Parathyroid adenoma (tissue), 2 donors: ENCODE data around the gene RADIL.

Source experiments
- H2AFZ ChIP-seq: fragments of 300-600 bp; sonication (generic); one replicate; pipeline ENCODE4 v1.7.0; 2017; ENCODE audit warnings: antibody characterized with exemption, mild to moderate bottlenecking
- H3K27ac ChIP-seq: fragments of 300-600 bp; sonication (generic); one replicate; pipeline ENCODE4 v1.7.0; 2017
- H3K27me3 ChIP-seq: fragments of 300-600 bp; sonication (generic); one replicate; pipeline ENCODE4 v1.7.0; 2017; ENCODE audit warnings: low read length; ENCODE audit not compliant: control insufficient read depth, insufficient read depth
- H3K36me3 ChIP-seq: fragments of 300-600 bp; sonication (generic); one replicate; pipeline ENCODE4 v1.7.0; 2017; ENCODE audit warnings: low read length; ENCODE audit not compliant: control insufficient read depth, insufficient read depth
- H3K4me1 ChIP-seq: fragments of 300-600 bp; sonication (generic); one replicate; pipeline ENCODE4 v1.7.0; 2017; ENCODE audit warnings: control low read depth
- H3K4me2 ChIP-seq: fragments of 300-600 bp; sonication (generic); one replicate; pipeline ENCODE4 v1.7.0; 2017; ENCODE audit warnings: low read length
- H3K4me3 ChIP-seq: fragments of 300-600 bp; sonication (generic); one replicate; pipeline ENCODE4 v1.7.0; 2017; ENCODE audit warnings: low read depth, low read length
- H3K79me2 ChIP-seq: fragments of 300-600 bp; sonication (generic); one replicate; pipeline ENCODE4 v1.7.0; 2017; ENCODE audit warnings: control low read depth
- H3K9ac ChIP-seq: fragments of 300-600 bp; sonication (generic); one replicate; pipeline ENCODE4 v1.7.0; 2017; ENCODE audit warnings: mild to moderate bottlenecking
- H3K9me3 ChIP-seq: fragments of 300-600 bp; sonication (generic); one replicate; pipeline ENCODE4 v1.7.0; 2017; ENCODE audit warnings: low read length; ENCODE audit not compliant: control insufficient read depth
- CTCF ChIP-seq: fragments of 300-600 bp; sonication (generic); IDR thresholded peaks from one replicate; pipeline ENCODE4 v1.7.0; 2017; ENCODE audit warnings: antibody characterized with exemption, mild to moderate bottlenecking
- donor health status: primary hyperparathyroidism.

Gene RADIL

GRCh38 chr7:4790078-4790465 is 93.4 kb downstream of the RADIL start:
- no peak overlapping the region for H3K4me2 ChIP-seq
- H3K9ac ChIP-seq, result no peak overlapping the region
- no peaks in the 10 kb centered on the region for H3K9me3 ChIP-seq
- H2AFZ ChIP-seq, result no peak overlapping the region
- H3K27ac ChIP-seq, result no peak overlapping the region
- H3K79me2 ChIP-seq, result no peaks in the 10 kb centered on the region
- TF ChIP-seq CTCF, result no peak
- H3K4me3 ChIP-seq, result no peak overlapping the region
- no peaks in the 10 kb centered on the region for H3K27me3 ChIP-seq
- no peaks in the 10 kb centered on the region for H3K36me3 ChIP-seq
- no peaks in the 10 kb centered on the region for H3K4me1 ChIP-seq

DNA sequence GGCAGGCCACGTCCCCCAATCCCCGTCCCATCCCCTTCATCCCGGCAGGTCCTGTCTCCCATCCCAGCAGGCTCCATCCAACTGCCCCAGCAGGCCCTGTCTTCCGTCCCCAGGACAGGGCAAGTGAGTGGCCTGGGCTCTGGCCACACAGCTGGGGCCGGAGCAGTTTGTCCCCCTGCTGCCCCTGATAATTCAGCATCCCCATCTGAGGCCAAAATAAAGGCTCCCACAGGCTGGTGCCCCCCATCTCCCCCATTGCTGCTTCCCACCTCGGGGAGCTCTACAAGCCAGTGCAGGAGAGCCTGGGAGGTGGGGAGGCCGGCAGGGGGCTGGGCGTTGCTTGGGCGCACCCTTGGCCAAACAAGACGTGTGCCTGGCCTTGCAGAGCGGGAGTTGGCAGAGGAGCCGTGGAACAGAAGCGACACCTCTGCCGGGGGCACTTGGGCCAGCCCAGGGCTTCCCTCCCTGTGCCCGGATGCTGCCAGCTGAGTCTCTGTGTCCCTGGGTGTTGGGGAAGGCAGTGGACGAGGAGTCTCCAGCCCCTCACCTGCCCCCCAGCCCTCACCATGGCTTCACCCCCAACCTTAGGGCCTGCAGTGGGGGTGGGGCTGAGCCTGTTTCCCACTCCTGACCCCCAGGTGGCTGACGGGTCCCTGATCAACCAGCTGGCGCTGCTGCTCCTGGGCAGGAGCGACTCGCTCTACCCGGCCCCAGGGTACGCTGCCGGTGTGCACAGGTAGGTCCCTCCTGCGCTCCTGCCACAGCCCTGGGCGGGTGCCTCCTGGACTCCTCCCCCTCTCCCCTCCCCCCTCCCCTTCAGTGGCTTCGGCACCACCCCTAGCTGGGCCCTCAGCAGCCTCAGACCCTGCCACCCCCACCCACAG is 94.1 kb downstream of the RADIL start:
- H3K9me3 ChIP-seq, result no peaks in the 10 kb centered on the region

GRCh38 chr7:4788627-4789189 is 94.8 kb downstream of the RADIL start:
- Histone ChIP-seq H3K4me3 (no peak overlapping the region), H3K9ac (no peak overlapping the region), H3K4me2 (no peak overlapping the region), H3K9me3 (no peaks in the 10 kb centered on the region), H2AFZ (no peak overlapping the region), H3K36me3 (no peaks in the 10 kb centered on the region), H3K79me2 (no peaks in the 10 kb centered on the region), H3K27ac (no peak overlapping the region), H3K27me3 (no peaks in the 10 kb centered on the region), H3K4me1 (no peaks in the 10 kb centered on the region)
- TF ChIP-seq CTCF, result no peak

More for the DNA sequence above, 94.1 kb downstream of the RADIL start:
- TF ChIP-seq CTCF, result no peak
- no peak overlapping the region for H3K4me3 ChIP-seq
- no peak overlapping the region for H3K9ac ChIP-seq
- no peak overlapping the region for H2AFZ ChIP-seq
- no peaks in the 10 kb centered on the region for H3K4me1 ChIP-seq
- no peaks in the 10 kb centered on the region for H3K36me3 ChIP-seq
- H3K27ac ChIP-seq, result no peak overlapping the region
- no peaks in the 10 kb centered on the region for H3K79me2 ChIP-seq
- no peaks in the 10 kb centered on the region for H3K27me3 ChIP-seq
- H3K4me2 ChIP-seq, result no peak overlapping the region

DNA sequence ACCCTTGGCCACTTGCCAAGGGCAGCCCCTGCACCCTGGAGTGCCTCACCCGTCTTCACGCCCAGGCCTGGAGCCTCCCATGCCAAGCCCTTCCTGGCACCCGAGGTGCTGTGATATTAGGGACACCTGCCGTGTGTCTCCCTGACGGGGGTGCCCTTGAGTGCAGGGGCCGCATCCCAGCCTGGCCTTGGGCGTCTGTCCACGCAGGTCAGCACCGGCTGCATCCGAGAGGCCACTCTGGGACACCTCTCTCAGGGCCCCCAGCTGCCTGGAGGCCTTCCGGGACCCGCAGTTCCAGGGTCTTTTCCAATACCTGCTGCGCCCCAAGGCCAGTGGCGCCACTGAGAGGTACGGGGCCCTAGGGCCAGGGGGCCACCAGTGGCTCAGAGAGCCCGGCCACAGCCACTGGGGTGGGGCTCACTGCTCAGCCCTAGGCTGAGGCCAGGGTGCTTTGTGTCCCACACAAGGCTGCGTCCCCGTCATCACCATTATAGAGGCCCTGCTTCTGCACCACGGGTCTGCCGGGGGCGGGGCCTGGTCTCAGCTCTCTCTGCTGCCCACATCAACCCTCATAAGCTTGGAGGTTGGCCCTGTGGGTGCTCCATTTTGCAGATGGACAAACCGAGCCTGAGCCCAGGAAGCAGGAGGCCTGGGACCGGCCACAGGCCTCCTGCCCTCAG is 95.4 kb downstream of the RADIL start:
- Histone ChIP-seq H3K79me2 (no peaks in the 10 kb centered on the region), H3K4me3 (no peak overlapping the region), H2AFZ (no peak overlapping the region), H3K9me3 (no peaks in the 10 kb centered on the region), H3K4me1 (no peaks in the 10 kb centered on the region), H3K27me3 (no peaks in the 10 kb centered on the region), H3K4me2 (no peak overlapping the region), H3K9ac (no peak overlapping the region), H3K27ac (no peak overlapping the region), H3K36me3 (no peaks in the 10 kb centered on the region)
- TF ChIP-seq CTCF, result no peak
